ENCODE data around the gene NUTM2A.
"Not testable (repeated sequence)": the region's sequence is repeated elsewhere in the genome, so short reads cannot be mapped to it uniquely, and the experiment has no call there.

DNA sequence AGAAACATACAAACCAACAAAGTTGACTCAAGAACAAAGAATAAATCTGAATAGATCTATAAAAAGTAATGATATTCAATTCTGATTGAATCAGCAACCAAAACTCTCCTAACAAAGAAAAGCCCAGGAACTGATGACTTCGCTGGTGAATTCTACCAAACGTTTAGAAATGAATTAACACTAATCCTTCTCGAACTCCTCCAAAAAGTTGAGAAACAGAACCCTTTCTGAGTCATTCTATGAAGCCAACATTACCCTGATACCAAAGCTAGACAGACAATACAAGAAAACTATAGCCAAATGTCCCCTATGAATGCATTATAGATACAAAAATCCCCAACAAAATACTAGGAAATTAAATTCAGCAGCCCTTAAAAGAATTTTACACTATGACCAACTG lies 16.9 kb downstream of the NUTM2A start:
- TF ChIP-seq, protein P1, sequence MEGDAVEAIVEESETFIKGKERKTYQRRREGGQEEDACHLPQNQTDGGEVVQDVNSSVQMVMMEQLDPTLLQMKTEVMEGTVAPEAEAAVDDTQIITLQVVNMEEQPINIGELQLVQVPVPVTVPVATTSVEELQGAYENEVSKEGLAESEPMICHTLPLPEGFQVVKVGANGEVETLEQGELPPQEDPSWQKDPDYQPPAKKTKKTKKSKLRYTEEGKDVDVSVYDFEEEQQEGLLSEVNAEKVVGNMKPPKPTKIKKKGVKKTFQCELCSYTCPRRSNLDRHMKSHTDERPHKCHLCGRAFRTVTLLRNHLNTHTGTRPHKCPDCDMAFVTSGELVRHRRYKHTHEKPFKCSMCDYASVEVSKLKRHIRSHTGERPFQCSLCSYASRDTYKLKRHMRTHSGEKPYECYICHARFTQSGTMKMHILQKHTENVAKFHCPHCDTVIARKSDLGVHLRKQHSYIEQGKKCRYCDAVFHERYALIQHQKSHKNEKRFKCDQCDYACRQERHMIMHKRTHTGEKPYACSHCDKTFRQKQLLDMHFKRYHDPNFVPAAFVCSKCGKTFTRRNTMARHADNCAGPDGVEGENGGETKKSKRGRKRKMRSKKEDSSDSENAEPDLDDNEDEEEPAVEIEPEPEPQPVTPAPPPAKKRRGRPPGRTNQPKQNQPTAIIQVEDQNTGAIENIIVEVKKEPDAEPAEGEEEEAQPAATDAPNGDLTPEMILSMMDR (IDR thresholded peaks at IDR 0.05) = not testable (repeated sequence)
- TF ChIP-seq POLR2A (IDR thresholded peaks at IDR 0.05) = not testable (repeated sequence)

Measured in tibial nerve (tissue), 3 donors.